NCI-H128 (cell line): Measurements from ENCODE around the gene KLRF1.

Experiments
- DNase-seq: peaks from one replicate; lab custom pipeline; 2025; ENCODE audit not compliant: unreplicated experiment; lab: John Stamatoyannopoulos, UW

The KLRF1 gene, protein sequence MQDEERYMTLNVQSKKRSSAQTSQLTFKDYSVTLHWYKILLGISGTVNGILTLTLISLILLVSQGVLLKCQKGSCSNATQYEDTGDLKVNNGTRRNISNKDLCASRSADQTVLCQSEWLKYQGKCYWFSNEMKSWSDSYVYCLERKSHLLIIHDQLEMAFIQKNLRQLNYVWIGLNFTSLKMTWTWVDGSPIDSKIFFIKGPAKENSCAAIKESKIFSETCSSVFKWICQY

GRCh38 chr12:9827209-9827888 lies at the start of gene KLRF1:
KLRF1 (plus strand) TSS chr12:9827481; CDS start chr12:9827545, 64 bp downstream.
- no peak for DNase-seq

- DNase-seq, result no peak
These were observed 48.1 kb upstream of the KLRF1 start for GRCh38 chr12:9779209-9779608.

DNA sequence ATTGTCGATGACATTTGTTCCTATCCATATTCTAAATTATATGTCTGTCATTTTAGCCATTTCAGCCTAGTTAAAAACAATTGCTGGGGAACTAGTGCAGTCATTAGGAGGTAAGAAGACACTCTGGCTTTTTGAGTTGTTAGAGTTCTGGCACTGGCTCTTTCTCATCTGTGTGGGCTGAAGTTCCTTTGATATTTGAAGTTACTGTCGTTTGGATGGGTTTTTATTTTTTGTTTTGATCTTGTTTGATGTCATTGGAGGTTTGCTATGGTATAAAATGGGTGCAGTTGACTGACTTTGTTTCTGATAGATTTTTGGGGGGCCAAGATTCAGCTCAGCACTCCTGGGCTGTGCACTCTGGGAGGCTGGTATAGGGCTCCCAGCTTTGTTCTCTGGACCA lies 45.9 kb upstream of the KLRF1 start:
- DNase-seq, result no peak

- DNase-seq, result no peak
These were observed 44.5 kb upstream of the KLRF1 start for GRCh38 chr12:9782547-9783382.

- DNase-seq, result no peak
These were observed 43.0 kb upstream of the KLRF1 start for GRCh38 chr12:9784326-9784725.

DNA sequence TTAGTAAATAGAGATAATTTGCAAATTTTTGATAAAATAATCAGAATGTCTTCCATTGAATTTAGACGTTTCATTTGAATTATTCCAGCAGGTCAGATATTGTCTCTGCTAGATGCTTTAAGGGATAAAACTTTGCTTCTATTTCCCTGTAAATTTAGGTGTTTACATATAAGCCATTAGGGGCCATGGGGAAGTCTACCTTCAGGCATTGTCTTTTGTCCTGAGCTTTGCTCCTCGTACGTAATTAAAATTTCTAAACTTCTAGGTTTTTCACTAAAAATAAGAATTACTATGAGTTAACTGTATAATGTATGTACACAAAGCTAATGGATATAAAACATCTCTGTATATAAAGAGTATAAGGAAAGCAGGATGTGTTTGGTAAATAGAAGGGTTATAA lies 42.5 kb upstream of the KLRF1 start:
- DNase-seq, result no peak

GRCh38 chr12:9786726-9787717 lies 40.3 kb upstream of the KLRF1 start:
- DNase-seq, result no peak

DNA sequence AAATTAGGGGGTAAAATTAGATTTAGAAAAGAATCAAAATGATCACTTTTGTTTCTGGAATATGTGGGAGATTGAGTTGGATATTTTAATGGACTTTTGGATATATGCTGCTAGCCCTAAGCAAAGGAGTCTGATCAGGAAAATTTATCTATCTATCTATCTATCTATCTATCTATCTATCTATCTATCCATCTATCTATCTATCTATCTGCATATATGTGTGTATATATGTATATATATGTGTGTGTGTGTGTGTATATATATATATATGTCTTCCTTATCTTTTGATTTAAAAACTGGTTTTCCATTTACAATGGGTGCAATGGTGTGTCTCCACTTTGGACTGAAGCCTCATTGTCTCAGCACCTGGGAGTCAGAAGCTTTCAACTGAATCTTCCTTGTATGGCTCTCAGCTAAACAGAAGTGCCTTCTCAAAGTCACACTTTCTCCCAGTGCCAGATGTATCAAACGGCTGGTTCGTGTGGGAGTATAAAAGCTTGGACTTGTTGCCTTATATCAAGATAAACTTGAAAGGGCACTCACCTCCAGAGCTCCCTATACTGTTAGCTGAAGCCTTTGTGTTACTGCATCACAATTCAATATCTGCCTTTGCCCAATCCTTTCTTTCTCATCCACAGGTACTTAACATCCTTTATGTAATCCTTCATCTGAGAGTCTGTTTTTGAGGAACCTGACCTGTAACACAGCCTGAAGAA lies 34.9 kb upstream of the KLRF1 start:
- DNase-seq, result no peak

- DNase-seq, result no peak
These were observed 34.2 kb upstream of the KLRF1 start for GRCh38 chr12:9792961-9793617.

GRCh38 chr12:9793779-9794395 lies 33.4 kb upstream of the KLRF1 start:
- DNase-seq, result no peak

DNA sequence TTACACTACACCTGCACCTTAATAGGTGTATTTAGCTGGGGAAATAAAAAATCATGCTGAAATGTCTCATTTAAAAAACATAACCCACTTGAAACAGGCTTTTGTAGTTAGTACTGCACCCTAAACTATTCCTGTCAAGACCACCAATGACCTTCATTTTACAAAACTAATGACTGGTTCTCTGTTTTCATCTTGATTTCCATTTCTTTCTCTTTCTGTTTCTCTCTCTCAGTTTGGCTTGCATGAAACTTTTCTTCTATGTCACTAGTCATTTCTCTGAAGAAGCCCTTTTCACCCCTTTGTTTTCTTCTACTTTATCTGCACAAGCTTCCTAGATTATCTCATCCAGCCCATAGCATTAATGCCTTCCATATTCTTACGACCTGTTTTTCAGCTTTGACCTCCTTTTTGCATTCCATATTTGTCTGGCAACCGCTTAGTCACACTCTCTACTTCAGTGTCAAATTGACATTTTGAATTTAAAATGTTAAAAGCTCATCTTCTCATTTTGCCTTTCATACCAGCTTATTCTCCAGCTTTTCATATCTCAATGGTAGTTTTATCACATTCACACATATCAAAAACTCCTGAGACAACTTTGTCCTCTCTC lies 32.7 kb upstream of the KLRF1 start:
- DNase-seq, result no peak

DNA sequence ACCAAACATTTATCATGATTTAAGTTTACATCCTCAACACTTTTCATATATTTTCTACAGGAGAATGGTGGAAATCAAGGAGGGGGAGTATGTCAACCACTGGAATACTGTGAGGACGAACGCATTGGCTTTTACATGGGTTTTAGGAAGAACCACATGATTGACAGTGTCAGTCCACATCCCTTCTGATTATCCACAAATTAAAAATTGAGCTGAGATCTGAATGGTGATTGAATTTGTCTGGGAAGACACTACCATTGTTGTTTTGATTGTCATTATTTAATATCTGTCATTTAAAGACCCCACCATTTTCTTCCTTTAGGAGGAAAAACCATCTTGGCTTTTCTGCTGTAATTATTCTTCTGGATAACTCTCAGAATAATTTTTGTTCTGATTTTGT lies 31.3 kb upstream of the KLRF1 start:
- DNase-seq, result no peak

DNA sequence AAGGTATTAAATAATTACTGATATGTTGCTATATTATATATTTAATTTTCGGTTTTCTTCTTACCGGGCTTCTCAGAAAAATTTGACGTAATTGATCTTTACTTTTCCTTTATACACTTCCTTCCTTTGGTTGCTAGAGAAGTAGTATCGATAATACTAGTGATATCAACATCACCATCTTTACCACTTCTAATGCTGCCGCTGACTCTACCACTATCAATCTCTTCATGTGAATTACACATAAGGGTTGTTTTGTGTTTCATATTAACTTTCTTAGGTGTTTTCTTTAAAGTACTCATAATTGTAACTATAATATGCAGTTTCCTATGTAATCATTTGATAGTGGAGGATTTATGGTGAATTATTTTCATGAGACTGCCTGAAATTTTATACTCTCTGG lies 30.9 kb upstream of the KLRF1 start:
- no peak for DNase-seq

- no peak for DNase-seq
These were observed 30.3 kb upstream of the KLRF1 start for GRCh38 chr12:9796971-9797370.

DNA sequence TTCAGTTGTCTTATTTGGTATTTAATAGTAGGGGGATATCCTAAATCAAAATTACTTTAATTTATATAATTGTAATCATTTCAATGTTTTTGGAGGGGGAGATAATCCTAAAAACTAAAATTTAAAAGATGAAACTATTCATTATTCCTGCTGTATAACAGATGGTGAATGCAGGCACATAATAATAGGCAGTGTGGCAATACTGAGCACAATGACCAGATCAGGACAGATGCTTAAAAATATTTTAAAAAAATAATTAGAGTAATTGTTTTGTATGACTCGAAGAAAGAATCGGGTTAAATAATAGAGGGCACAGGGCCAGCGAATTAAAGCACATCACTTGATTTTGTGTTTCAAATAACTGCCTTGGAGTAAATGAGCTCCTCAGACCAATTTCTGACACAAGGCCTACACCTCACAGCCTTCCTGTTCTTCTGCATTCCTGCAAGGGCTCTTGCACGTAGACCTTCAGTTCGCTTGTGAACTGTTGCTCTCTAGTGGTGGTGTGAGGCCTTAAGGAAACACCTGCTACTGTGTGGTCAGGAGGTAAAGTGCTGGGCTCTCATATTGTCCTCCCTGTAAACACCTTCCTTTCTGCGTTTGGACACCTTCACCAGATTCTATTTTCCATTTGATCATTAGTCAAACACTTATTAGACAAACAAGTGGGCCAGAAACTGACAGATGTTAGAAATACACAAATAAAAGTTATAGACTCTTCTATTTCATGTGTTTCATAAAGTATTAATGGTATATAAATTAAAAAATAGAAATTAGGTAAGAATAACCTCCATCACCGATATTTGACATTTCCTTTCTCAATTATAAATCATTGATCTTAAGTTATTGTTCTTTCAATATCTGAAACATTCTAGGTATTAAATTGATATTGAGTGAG lies 29.3 kb upstream of the KLRF1 start:
- DNase-seq, result no peak

GRCh38 chr12:9799961-9800360 lies 27.3 kb upstream of the KLRF1 start:
- no peak for DNase-seq

- DNase-seq, result no peak
These were observed 21.4 kb upstream of the KLRF1 start for GRCh38 chr12:9805883-9806282.

DNA sequence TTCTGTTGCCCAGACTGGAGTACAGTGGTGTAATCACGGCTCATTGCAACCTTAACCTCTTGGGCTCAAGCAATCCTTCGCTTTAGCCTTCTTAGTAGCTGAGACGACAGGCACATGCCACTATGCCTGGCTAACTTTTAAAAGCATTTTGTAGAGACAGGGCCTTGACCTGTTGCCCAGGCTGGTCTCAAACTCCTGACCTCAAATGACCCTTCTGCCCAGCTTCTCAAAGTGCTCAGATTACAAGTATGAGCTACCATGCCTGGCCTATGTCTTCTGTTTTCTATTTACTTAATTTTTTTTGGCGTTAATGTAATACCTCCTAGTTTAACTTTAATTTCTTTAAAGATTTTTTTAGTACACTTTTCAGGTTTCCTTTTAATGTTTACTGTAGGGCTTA lies 20.6 kb upstream of the KLRF1 start:
- no peak for DNase-seq
